Prostate gland (tissue), 2 donors: ENCODE data around the gene AMBP. TPM values are rescaled to one million over a fixed set of nuclear protein-coding genes. Genes with fewer than 3 reads are reported as not detected.

Source experiments
- DNase-seq: peaks from one replicate; pipeline ENCODE4 v3.0.0-alpha.2; 2019; ENCODE audit warnings: low spot score
- H3K27ac ChIP-seq, 2 donors: fragments of 200-600 bp; sonication (generic); 2 replicates each; pipeline ENCODE4 v1.5.1; 2017 to 2019
- H3K27me3 ChIP-seq: fragments of 200-600 bp; sonication (generic); replicated peaks from 2 replicates; pipeline ENCODE4 v1.5.1; 2019; ENCODE audit not compliant: insufficient read depth
- H3K36me3 ChIP-seq, 2 donors: fragments of 200-600 bp; sonication (generic); 1 replicate in 1 of 2; 2 replicates in 1 of 2; pipeline versions ENCODE4 v1.5.1 to v1.8.1; 2017 to 2019
- H3K4me1 ChIP-seq: fragments of 200-600 bp; sonication (generic); replicated peaks from 2 replicates; pipeline ENCODE4 v1.5.1; 2019
- H3K4me3 ChIP-seq, 2 donors: fragments of 200-600 bp; sonication (generic); 2 replicates each; pipeline ENCODE4 v1.5.1; 2017 to 2019
- H3K9me3 ChIP-seq: fragments of 200-600 bp; sonication (generic); 2 replicates; pipeline ENCODE4 v1.5.1; 2017
- POLR2A ChIP-seq: fragments of 450-650 bp; IDR thresholded peaks from one replicate; pipeline ENCODE4 v1.6.1; 2016; ENCODE audit warnings: antibody characterized with exemption, mild to moderate bottlenecking
- POLR2AphosphoS5 ChIP-seq: sonication (generic); formaldehyde crosslinking; IDR thresholded peaks from one replicate; pipeline ENCODE4 v1.6.1; 2017; ENCODE audit warnings: antibody characterized with exemption
- WGBS: methylation state at CpG from one replicate; pipeline ENCODE4 v1.1.5; 2018; 5-methylcytosine and 5-hydroxymethylcytosine counted together
- intact Hi-C: fragments of 100-400 bp; cut with DNase I; formaldehyde crosslinking; loops from one replicate; pipeline ENCODE4 v1.14.2; 2022
- total RNA-seq, 2 donors: library from RNA; depleted of rRNA; stranded (reverse); fragments of >200 nt; gene quantifications; one replicate each; pipeline ENCODE4 v1.1.0, GENCODE V29; 2016
- TF ChIP-seq, protein P1 (sequence below), 4 experiments: fragments of 200-600 bp in 2 of 4; fragments of 450-650 bp in 2 of 4; sonication (generic) in 2 of 4; IDR thresholded peaks; 1 replicate in 3 of 4; 2 replicates in 1 of 4; pipeline ENCODE4 v1.5.1; 2016 to 2019; ENCODE audit warnings: antibody characterized with exemption in 4 of 4, mild to moderate bottlenecking in 2 of 4, moderate library complexity in 2 of 4

Gene AMBP
- total RNA-seq, 2 donors from 2014 or later: 0.23 to 1.5 TPM

DNA sequence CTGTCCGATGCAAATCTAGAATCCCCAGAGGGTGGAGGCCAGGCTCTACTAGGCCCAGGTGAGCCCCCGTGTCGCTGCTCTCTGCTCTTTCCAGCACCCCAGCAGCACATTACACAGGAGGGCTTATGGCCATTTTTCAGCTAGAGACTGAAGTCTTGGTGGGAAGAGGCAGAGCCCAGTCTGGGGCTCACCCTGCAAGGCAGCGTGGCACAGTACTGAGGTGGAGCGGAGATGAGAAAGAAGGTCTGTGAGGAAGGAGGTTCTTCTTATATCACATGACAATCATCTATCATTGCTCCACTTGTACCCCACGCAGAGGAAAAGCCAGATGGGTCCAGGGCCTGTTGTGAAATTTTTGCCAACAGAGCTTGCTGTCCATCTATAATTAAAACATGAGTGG is 31.0 kb upstream of the AMBP start:
- Histone ChIP-seq H3K36me3 (no peaks in the 10 kb centered on the region), H3K27ac (no peak overlapping the region), H3K27me3 (no peaks in the 10 kb centered on the region), H3K9me3 (no peaks in the 10 kb centered on the region), H3K4me1 (no peaks in the 10 kb centered on the region), H3K4me3 (no peak overlapping the region)
- DNase-seq: no peak
- 93% methylated on average over 6 of the region's 6 CpGs for WGBS
- intact Hi-C loops: loop anchor here (5.0 kb wide), 2 partner anchors 43 to 158 kb away; no protein-coding TSS in a partner anchor
- TF ChIP-seq POLR2A (no peak), POLR2AphosphoS5 (no peak)
- TF ChIP-seq, protein P1, sequence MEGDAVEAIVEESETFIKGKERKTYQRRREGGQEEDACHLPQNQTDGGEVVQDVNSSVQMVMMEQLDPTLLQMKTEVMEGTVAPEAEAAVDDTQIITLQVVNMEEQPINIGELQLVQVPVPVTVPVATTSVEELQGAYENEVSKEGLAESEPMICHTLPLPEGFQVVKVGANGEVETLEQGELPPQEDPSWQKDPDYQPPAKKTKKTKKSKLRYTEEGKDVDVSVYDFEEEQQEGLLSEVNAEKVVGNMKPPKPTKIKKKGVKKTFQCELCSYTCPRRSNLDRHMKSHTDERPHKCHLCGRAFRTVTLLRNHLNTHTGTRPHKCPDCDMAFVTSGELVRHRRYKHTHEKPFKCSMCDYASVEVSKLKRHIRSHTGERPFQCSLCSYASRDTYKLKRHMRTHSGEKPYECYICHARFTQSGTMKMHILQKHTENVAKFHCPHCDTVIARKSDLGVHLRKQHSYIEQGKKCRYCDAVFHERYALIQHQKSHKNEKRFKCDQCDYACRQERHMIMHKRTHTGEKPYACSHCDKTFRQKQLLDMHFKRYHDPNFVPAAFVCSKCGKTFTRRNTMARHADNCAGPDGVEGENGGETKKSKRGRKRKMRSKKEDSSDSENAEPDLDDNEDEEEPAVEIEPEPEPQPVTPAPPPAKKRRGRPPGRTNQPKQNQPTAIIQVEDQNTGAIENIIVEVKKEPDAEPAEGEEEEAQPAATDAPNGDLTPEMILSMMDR (IDR thresholded peaks at IDR 0.05): no peak

DNA sequence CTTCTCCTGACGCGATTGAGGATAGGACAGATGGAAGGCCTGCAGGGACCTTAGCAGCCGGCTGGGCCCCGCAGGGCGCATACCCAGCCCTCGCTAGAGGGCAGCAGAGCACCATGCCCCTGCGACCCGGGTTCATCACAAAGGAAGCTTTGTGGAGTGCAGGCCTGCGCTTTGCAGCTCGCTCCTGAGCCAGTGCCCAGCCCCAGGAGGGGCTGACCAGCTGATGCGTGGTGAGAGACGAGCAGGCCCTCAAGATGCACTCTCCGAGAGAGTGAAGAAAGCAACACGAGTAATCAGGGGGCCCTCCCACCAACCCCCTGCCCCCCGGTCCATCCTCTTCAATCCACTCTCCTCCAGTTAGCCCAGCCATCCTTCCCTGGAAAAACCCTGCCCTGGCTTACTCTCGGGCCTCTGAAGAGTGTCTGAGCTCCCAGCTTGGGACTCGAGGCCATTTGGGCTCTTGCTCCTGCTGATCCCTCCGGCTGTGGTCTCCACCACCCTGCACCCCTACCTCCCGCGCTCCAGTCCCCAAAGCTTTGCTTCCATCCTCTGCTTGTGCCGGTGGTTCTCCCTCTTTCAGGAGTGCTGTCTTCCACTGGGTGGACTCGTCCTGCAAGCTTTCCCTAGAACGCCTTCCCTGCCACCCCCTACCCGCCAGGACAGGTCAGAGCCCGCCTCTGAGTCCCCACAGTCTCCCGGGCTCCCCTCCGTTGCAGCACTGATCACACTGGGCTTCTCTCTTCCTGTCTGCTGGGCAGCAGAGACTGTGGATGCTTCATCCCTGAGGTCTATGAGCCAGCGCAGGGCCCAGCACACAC is 30.1 kb upstream of the AMBP start:
- H3K4me1 ChIP-seq: no peaks in the 10 kb centered on the region
- no peak for TF ChIP-seq POLR2A
- TF ChIP-seq POLR2AphosphoS5: peak; percentile 29
- TF ChIP-seq, protein P1 (IDR thresholded peaks at IDR 0.05): peak; percentile 84 to 98 (median 95)
- no peak overlapping the region for H3K4me3 ChIP-seq
- H3K36me3 ChIP-seq: no peaks in the 10 kb centered on the region
- no peaks in the 10 kb centered on the region for H3K27me3 ChIP-seq
- intact Hi-C loops: loop anchor here (5.0 kb wide), 2 partner anchors 44 to 159 kb away; no protein-coding TSS in a partner anchor
- WGBS: 33% methylated on average over 25 of the region's 28 CpGs
- H3K9me3 ChIP-seq: no peaks in the 10 kb centered on the region
- peak; percentile 79 for DNase-seq
- H3K27ac ChIP-seq: no peak overlapping the region

DNA sequence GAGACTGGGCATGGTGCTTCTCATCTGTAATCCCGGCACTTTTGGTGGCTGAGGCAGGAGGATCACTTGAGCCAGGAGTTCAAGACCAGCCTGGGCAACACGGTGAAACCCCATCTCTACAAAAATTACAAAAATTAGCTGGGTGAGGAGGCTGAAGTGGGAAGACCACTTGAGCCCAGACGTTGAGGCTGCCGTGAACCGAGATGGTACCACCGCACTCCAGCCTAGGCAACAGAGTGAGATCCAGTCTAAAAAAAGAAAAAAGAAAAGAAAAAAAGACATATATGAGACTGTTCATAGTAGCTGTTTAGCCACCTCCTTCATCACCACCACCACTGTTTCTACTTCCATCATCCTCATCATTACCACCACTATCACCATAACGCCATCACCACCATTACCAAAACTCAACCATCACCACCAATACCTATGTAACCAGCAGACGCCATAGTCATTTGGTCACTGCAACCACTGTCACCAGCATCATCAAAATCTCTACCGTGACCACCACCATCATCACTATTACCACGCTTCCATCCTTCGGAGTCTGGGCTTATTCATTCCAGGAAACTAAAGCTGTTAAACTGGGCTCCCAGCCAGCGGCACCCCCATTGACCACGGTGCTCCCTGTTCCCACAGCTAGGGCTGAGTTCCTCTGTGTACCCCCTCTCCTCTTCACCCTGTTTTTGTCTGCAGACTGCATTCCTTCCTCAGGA is 29.3 kb upstream of the AMBP start:
- H3K9me3 ChIP-seq: no peaks in the 10 kb centered on the region
- H3K36me3 ChIP-seq: no peaks in the 10 kb centered on the region
- no peak overlapping the region for H3K4me3 ChIP-seq
- no peak for DNase-seq
- 74% methylated on average over 13 of the region's 13 CpGs for WGBS
- intact Hi-C loops: loop anchor here (5.0 kb wide), 2 partner anchors 45 to 160 kb away; no protein-coding TSS in a partner anchor
- no peaks in the 10 kb centered on the region for H3K4me1 ChIP-seq
- no peak overlapping the region for H3K27ac ChIP-seq
- TF ChIP-seq POLR2AphosphoS5 (no peak), POLR2A (no peak)
- TF ChIP-seq, protein P1 (IDR thresholded peaks at IDR 0.05): no peak
- no peaks in the 10 kb centered on the region for H3K27me3 ChIP-seq

DNA sequence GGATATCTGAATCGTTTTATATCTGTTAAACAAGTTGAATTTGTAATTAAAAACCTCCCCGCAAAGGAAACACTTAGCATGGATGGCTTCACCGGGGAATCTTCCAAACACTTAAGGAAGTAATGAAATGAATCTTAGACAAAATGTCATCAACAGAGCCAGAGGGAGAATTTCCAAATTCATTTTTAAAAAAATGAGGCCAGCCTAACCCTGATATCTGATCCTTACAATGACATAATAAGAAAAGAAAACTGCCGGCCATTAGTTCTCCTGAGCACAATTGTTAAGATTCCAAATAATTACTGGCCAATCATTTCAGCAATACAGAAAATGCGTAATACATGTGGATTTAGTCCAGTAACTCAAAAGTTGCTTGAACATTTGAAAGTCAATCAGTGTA is 27.1 kb upstream of the AMBP start:
- H3K9me3 ChIP-seq: no peaks in the 10 kb centered on the region
- intact Hi-C loops: loop anchor here (5.0 kb wide), 2 partner anchors 47 to 162 kb away; no protein-coding TSS in a partner anchor
- H3K36me3 ChIP-seq: no peaks in the 10 kb centered on the region
- H3K4me3 ChIP-seq: no peak overlapping the region
- no peak overlapping the region for H3K27ac ChIP-seq
- TF ChIP-seq, protein P1 (IDR thresholded peaks at IDR 0.05): no peak
- WGBS: 34% methylated on average over 5 of the region's 5 CpGs
- H3K27me3 ChIP-seq: no peaks in the 10 kb centered on the region
- no peaks in the 10 kb centered on the region for H3K4me1 ChIP-seq
- DNase-seq: no peak
